Lower leg skin (tissue), 4 donors: ENCODE results near the gene CEACAM4. TPM values are rescaled to one million over a fixed set of nuclear protein-coding genes. Genes with fewer than 3 reads are reported as not detected.

Experiments used
- DNase-seq, 2 donors: peaks; one replicate each; pipeline ENCODE4 v3.0.0-alpha.2; 2019; ENCODE audit warnings: low spot score in 2 of 2
- H3K4me3 ChIP-seq: fragments of 200-600 bp; sonication (generic); 2 replicates; pipeline ENCODE4 v1.5.1; 2017; ENCODE audit warnings: mild to moderate bottlenecking, low read depth; ENCODE audit not compliant: poor library complexity, severe bottlenecking
- CTCF ChIP-seq, 3 donors: fragments of 450-650 bp; IDR thresholded peaks; one replicate each; pipeline ENCODE4 v1.5.1; 2016; ENCODE audit warnings: antibody characterized with exemption in 3 of 3, mild to moderate bottlenecking in 3 of 3, moderate library complexity in 2 of 3
- POLR2A ChIP-seq, 2 donors: fragments of 450-650 bp; IDR thresholded peaks; one replicate each; pipeline ENCODE4 v1.6.1; 2016 to 2017; ENCODE audit warnings: antibody characterized with exemption in 2 of 2, mild to moderate bottlenecking in 1 of 2, moderate library complexity in 1 of 2
- WGBS, 2 donors: methylation state at CpG; one replicate each; pipeline ENCODE4 v1.1.5; 2018; 5-methylcytosine and 5-hydroxymethylcytosine counted together
- intact Hi-C: fragments of 100-400 bp; cut with DNase I; formaldehyde crosslinking; loops from one replicate; pipeline ENCODE4 v1.15.0; 2023; ENCODE audit warnings: low total_unique reads
- total RNA-seq, 4 donors: library from RNA; depleted of rRNA; stranded (reverse); fragments of >200 nt; gene quantifications; one replicate each; pipeline ENCODE4 v1.1.0, GENCODE V29; 2016

CEACAM4 gene
- total RNA-seq, 4 donors from 2014 or later, result 0.84 to 0.88 TPM; not detected in 2

GRCh38 chr19:41652250-41652649 lies 25.4 kb upstream of the CEACAM4 start:
- no peak overlapping the region for H3K4me3 ChIP-seq
- no peak for DNase-seq
- no peak for TF ChIP-seq CTCF (IDR thresholded peaks at IDR 0.05)
- TF ChIP-seq POLR2A (IDR thresholded peaks at IDR 0.05), result no peak
- intact Hi-C loops, result no loop called here
- WGBS, 2 donors, result 64 to 74% methylated on average over 3 to 5 of the region's 5 CpGs

GRCh38 chr19:41649827-41650226 lies 23.0 kb upstream of the CEACAM4 start:
- intact Hi-C loops, result no loop called here
- DNase-seq, result no peak
- H3K4me3 ChIP-seq, result no peak overlapping the region
- TF ChIP-seq CTCF (IDR thresholded peaks at IDR 0.05), result no peak
- TF ChIP-seq POLR2A (IDR thresholded peaks at IDR 0.05), result no peak
- WGBS, 2 donors, result 59 to 61% methylated on average over 3 of the region's 3 CpGs

DNA sequence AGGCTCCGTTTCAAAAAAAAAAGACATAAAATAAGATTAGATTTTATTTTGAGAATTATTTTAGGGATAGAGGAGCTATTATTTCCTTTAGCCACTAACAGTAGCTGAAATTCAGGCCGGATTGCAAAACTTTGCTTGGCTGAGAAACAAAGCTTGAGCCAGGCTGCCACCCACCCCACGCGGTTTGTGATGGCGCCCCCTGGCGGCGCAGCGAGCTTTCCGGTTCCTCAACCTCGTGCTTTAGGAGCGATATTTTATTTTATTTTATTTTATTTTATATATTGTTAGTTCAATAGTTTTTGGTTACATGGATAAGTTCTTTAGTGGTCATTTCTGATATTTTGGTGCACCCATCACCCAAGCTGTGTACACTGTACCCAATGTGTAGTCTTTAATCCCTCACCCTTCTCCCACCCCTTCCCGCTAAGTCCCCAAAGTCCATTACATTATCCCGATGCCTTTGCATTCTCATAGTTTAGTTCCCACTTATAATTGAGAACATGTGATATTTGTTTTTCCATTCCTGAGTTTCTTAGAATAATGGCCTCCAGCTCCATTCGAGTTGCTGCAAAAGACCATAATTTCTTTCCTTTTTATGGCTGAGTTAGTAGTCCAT lies 19.8 kb upstream of the CEACAM4 start:
- no peak overlapping the region for H3K4me3 ChIP-seq
- DNase-seq, result no peak
- intact Hi-C loops, result no loop called here
- TF ChIP-seq CTCF (IDR thresholded peaks at IDR 0.05) (no peak), POLR2A (IDR thresholded peaks at IDR 0.05) (no peak)
- WGBS, 2 donors, result 39 to 40% methylated on average over 14 of the region's 14 CpGs

DNA sequence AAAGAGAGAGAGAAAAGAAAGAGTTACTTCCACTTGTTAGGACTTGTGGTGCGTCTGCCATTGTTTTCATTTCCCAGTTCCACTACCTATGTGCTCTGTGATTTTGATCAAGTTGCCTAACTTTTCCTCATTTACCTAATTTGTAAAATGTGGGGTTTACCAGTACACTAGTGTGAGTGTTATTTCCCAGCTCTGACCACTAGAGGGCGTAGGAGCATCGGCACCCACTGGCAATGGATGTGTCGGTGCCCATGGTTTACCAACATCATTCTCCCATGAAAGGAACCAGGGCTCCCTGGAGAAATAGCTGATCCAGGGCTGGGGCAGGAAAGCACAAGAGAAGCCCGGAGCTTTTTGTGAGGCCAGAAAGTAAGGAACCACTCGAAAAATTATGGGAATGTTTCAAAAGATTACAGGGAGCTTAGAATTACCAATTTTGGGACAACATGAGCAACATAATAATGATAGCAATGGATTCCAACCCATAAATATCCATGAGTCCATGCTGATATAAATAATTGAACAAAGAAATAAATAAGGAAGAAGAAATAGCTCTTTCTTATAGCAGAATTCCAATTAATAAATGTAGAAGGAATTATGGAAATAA lies 15.1 kb upstream of the CEACAM4 start:
- WGBS, 2 donors, result 8% methylated on average over 6 of the region's 6 CpGs

GRCh38 chr19:41638641-41639081 lies 11.8 kb upstream of the CEACAM4 start:
- no peak for DNase-seq
- TF ChIP-seq POLR2A (IDR thresholded peaks at IDR 0.05) (no peak), CTCF (IDR thresholded peaks at IDR 0.05) (no peak)
- H3K4me3 ChIP-seq, result no peak overlapping the region
- WGBS, 2 donors, result 47 to 48% methylated on average over 6 of the region's 6 CpGs
- intact Hi-C loops, result no loop called here

More for the DNA sequence above, 15.1 kb upstream of the CEACAM4 start:
- no peak for TF ChIP-seq CTCF (IDR thresholded peaks at IDR 0.05)
- TF ChIP-seq POLR2A (IDR thresholded peaks at IDR 0.05), result no peak
- H3K4me3 ChIP-seq, result no peak overlapping the region
- intact Hi-C loops, result no loop called here
- peak in 1 of 2 donors; percentile 60 for DNase-seq
